HG03039 (cell line): Measurements from ENCODE around the gene AKT3.
"Not testable (repeated sequence)": the region's sequence is repeated elsewhere in the genome, so short reads cannot be mapped to it uniquely, and the experiment has no call there.

Experiments used
- ATAC-seq: cut with Tn5 transposase; IDR thresholded peaks from one replicate; pipeline ENCODE4 v1.9.1; 2021; ENCODE audit warnings: mild to moderate bottlenecking, moderate library complexity; ENCODE audit not compliant: unreplicated experiment

Gene AKT3

DNA sequence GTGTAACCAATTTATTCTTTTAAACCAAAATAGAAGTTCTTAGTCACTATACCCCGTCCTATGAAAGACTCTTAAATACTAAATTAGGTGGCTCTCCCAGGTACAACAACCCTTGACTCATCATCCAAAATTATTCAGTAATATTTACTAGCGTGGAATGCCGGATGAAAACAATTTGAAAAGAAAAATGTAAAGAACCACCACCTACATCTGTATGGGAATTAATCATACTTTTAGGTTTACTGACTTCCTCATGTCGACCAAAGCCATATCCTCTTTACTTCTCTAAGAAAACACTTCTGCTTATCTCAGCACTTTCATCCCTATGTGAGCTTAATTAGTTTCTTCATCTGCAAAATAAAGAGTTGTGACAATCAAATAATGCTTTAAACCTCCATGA is 139.6 kb downstream of the AKT3 start:
- no peak for ATAC-seq

DNA sequence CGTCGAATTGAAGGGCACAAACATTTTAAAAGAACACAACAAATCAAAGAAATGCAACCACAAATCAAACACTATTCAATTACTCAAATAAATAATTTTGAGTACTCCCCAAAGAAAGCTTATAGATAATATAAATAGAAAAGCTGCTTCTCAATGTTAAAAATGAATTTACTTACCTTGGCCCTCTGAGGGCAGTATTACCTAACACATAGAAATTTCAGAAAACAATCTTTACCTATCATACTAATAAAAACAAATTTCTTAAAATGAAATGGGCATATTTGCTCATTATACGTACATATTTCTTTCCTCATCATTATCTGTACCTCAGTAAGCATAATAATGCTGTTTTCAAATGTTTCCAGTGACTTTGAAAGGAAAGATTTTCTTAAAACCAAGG is 141.8 kb downstream of the AKT3 start:
- ATAC-seq: no peak

DNA sequence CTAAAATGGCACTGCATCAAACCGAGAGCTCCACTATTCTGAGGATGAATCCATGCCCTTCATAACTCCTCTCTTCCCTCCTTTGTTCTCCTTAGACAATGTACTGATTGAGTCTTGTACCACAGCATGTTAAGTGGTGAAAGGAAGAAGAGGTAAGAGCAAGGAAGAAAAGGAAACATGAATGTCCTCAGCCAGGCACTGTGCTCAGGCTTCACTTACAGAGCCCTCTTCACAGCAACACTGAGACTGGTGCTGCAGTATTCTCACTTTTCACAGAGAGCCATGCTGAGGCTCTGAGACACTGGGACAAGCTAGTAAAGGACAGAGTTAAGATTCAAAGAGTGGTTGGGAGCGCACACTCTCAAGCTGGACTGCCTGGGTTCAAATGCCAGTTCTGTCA is 143.5 kb downstream of the AKT3 start:
- ATAC-seq: no peak

DNA sequence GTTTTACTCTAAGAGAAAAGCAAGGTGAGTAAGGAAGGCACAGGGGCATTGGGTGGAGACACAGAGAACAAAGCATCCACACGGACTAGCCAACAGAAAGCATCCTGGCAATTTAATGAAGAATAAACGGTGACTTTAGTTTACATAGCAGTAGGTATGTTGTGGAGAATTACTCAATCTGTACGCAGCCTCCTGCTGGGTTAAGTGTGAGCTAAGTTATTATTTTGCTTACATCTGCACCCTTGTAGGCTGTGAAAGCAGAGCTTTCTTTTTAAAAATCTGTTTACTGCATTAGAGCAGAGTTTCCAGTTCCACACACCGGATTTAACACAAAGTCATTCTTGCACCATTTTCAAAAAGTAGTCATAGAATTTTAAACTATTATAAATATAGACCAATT is 144.5 kb downstream of the AKT3 start:
- ATAC-seq: no peak

DNA sequence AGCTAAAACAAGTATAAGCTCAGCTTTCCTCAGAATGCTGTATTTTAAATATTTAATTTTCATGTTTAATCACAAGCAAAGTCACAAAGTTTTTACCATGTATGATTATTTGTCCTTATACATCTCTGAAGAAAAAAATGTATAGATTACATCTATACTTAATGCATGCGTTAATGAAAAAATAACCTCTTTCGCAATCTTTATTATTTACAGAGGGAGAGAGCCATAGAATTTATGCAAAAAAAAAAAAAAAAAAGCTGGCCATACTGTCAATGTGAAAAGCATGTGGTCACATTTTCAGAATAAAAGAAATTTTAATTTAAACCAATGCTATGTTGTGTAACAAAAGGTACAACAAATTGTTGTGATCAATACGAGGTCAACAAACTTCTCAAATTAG is 148.2 kb downstream of the AKT3 start:
- no peak for ATAC-seq

DNA sequence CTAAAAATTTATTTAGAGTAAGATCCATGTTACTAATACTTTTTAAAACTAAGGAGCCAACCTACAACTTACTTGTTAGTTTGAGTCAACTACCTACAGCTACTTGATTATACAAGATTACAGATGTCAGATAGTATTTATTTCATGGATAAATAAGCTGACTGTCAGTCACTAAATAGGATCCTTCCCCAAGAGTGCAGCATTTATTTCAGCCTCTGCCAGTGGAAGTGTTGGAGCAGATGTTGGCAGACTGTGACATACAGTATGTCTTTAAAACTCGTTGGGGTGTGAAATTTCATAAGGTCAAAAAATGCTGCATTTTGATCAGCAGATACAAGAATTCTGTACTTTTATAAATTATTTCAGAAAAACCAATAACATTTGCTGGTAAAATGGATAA is 156.2 kb downstream of the AKT3 start:
- ATAC-seq: no peak

DNA sequence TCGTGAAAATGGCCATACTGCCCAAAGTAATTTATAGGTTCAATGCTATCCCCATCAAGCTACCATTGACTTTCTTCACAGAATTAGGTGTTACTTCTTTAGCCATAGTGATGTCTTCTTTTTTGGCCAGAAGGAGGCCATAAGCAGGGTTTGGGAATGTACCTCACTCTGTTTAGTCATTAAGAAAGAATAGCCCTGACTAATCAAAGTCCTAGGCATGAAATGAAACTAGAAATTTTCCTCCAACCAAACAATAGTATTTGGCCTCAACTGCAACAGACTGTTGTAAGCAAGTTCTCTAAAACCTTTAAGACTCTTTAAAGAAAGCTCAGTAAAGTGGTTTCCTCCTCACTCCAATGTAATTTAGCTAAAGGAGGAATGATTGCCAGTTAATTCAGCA is 163.9 kb downstream of the AKT3 start:
- ATAC-seq: no peak

DNA sequence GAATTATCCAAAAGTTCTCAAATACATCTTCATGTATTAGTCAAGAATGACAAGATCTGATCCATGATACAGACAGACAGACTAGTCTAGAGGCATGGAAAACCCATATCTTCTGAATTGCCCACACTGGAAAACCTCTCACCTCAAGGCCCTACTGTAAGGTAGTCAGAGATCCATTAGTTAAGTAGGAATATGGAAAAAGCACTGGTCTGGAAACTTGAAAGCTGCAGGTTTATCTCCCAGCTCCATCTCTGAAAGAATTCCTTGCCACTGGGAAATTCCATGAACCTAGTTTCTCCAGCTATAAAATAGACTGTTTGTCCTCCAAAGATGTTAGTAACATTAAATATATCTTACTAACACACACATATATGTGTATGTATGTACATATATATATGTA is 169.2 kb downstream of the AKT3 start:
- no peak for ATAC-seq

DNA sequence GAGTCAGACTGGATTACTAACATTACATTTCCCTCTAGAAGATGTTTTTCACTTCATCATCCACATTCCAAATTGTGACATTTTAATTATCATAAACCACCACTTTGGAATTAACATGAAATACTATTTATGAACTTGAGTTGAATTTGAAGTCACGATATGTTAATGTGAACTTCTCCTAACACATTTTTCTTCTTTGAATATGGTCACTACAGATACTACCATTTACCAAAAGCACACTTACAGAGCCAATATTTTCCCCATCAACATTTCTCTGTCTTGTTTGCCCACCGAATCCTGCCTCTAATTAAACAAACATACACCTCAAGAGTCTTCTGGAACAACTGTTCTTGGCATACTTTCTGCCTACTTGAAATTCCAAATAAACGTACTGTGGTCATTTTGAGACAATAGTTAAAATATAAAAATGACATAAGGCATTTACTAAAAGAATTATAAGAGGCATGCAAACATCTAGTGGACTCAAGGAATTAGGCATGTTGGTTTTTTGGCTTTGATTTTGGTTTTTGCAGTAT is 177.4 kb downstream of the AKT3 start:
- ATAC-seq: no peak

DNA sequence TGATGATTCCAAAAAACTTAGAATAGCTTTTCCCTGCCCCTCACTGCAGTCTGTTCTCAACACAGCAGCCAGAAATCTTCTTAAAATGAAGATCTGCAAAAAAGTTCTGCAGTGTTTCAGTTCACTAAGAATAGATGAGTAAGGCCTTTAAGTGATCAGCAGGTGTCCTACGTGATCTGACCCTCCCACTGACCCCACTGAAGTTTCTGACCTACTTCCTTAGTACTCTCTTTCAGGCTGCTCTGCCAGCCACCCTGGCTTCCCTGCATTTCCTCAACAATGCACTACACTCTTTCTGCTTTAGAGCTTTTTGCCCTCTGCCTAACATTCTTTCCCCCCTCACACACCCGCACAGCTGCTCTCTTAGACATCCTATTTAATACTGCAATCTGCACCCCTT is 182.5 kb downstream of the AKT3 start:
- no peak for ATAC-seq

DNA sequence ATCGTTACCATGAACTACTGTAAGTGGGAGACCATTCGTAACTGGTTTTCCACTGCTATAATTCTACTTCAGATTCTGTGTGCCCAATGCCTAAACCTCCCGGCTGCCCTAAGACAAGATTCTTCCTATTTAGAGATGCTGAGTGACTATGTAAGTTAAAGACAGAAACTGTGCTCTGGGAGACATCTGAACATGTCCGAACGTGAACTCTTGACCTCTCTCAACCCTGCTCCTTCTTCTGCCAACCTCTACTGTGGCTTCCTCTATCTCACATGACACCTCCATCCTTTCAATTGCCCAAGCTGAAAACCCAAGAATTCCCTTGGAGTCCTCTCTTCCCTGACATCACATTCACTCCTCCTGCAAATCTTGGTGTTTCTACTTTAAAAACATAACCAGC is 182.9 kb downstream of the AKT3 start:
- ATAC-seq: no peak

DNA sequence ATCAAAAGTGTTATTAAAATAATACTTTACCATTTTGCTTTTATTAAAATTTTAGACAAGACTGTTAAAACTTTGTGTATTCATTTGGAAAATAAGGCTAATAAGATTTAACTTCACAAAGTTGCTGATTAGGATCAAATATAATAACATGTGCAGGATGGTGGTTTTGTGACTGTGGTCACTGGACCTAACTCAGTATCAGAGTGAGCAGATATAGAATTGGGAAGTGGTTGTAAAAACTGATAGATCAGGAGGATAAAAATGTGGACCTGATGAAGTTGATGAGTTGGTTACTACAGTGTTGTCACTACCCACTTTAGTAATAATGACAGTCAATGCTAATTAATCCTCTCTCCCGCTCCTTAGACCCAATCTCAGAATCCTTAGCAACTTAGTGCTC is 186.4 kb downstream of the AKT3 start:
- no peak for ATAC-seq

DNA sequence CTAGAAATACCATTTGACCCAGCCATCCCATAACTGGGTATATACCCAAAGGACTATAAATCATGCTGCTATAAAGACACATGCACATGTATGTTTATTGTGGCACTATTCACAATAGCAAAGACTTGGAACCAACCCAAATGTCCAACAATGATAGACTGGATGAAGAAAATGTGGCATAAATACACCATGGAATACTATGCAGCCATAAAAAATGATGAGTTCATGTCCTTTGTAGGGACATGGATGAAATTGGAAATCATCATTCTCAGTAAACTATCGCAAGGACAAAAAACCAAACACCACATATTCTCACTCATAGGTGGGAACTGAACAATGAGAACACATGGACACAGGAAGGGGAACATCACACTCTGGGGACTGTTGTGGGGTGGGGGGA is 187.9 kb downstream of the AKT3 start:
- not testable (repeated sequence) for ATAC-seq

DNA sequence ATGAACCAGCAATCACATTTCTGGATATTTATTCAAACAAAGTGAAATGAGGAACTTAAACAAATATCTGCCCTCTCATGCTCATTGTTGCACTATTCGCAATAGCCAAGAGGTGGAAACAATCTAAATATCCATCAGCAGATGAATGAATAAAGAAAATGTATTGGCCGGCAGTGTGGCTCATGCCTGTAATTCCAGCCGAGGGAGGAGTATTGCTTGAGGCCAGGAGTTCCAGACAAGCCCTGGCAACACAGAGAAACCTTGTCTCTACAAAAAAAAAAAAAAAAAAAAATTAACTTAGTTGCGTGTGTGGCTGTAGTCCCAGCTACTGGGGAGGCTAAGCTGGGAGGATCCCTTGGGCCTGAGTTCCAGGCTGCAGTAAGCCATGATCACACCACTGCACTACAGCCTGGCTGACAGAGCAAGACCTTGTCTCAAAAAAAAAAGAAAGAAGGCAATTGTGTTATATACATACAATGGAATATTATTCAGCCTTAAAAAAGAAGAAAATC is 191.4 kb downstream of the AKT3 start:
- no peak for ATAC-seq

DNA sequence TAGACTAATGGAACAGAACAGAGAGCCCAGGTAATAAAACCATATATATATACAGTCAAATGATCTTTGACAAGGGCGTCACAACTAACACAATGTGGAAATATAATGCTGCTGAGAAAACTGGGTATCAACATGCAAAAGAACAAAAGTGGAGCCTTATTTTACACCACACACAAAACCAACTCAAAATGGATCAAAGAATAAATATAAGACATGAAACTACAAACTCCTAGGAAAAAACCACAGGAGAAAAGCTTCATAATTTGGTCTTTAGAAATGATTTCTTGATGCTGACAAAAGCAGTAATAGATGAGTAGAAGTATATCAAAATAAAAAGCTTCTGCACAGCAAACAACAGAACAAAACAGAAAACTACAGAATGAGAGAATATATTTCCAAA is 192.2 kb downstream of the AKT3 start:
- ATAC-seq: no peak

DNA sequence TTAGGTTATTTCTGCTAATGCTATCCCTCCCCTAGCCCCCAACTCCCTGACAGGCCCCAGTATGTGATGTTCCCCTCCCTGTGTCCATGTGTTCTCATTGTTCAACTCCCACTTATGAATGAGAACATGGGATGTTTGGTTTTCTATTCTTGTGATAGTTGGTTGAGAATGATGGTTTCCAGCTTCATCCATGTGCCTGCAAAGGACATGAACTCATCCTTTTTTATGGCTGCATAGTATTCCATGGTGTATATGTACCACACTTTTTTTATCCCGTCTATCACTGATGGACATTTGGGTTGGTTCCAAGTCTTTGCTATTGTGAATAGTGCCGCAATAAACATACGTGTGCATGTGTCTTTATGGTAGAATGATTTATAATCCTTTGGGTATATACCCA is 200.5 kb downstream of the AKT3 start:
- not testable (repeated sequence) for ATAC-seq

DNA sequence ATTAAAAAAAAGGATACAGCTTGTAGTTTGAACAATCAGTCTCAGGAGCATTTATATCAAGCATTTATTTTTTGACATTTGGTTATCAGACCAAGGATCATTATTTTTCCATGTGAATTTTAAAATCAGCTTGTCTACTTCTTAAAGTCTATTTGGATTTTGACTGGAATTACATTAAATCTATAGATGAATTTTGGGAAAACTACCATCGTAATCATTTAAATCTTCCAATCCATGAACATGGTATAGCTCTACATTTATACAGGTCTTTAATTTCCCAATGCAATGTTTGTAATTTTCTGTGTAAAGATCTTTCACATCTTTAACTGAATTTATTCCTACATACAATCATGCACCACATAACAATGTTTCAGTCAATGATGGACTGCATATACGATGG is 203.2 kb downstream of the AKT3 start:
- ATAC-seq: no peak

DNA sequence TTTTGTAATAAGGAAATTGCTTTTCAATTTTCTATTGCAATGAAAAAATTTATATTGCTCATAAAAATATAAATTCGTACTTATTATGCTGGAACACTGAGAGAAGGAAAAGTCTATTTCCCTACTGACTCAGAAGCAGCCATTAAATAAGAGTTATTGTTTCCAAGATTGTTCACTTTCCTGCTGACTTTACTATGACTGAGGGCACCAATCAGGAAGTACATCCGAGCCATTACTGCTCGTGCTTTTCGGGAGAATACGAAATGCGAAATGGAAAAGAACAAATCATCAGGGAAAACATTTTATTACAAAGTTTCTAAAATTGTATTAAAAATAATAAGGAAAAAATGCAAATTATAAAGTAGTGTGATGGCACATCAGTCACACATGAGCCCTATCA is 204.8 kb downstream of the AKT3 start:
- no peak for ATAC-seq

DNA sequence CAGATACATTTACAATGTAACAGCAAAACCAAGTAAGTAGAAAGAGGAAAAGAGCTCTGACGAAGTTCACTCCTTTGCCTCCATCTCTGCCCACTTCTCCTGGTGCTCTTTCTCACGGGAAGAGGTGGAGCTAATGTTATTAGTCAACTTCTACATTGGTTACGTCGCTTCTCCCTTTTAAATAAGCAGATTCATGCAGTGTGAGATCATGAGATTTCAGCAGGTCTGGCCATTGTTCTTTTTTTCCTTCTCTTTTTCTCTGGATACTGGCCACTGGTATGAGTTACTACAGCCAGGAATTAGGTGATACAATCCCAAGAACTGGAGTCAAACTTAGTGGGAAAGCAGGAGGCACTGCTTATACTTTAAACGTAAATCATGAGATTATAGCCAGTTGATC is 207.1 kb downstream of the AKT3 start:
- ATAC-seq: no peak

DNA sequence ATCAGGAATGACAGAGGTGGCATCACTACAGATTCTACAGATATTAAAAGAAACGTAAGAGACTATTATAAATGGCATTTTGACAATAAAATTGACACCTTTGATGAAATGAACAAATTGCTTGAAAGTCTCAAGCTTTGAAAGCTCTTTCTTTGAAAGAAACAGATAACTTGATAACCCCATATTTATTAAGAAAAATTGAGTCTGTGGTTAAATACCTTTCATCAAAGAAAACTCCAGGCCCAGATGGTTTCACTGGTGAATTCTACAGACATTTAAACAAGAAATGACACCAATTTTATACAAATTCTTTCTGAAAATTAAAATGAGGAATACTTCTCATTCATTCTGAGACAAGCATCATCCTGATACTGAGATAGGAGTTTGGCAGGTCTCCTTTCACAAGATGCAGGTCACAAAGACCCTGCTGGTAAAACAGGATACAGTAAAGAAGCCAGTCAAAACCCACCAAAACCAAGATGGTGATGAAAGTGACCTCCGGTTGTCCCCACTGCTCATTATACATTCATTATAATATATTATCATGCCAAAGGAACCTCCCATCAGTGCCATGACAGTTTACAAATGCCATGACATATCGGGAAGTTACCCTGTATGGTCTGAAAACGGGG is 210.9 kb downstream of the AKT3 start:
- no peak for ATAC-seq

DNA sequence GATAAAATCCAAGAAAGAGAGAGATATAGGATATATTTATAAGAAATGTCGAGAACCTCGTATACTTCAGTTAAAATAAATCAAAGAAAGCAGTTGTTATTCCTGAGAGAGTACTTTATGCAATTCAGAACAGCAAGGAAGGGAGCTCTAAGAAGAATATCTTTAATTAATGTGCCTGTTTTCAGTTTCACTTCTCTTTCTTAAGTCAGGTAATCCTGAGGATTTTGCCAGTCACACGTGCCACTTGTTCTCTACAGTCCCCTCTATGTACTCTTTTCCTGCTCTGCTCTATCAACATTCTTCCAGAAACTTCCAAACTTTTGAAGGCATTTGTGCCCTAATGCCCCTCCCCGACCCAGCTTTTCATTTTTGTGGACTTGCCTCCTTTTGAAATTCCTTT is 211.9 kb downstream of the AKT3 start:
- ATAC-seq: no peak

DNA sequence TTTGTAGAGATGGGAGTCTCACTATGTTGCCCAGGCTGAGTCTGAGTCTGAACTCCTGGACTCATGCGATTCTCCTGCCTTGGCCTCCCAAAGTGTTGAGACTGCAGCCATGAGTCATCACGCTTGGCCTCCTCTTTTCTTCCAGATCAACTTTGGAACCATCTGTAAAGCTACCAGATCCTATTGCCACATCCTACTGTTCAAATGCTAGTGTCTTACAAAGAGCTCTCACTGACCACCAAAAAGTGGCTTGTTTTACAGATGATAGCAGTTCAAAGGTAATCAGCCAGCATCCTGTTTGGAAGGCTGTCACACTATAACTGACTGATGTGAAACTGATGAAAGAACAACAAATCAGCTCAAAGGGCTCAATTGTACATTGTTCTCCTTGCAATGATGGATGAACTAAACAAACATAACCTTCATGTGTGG is 221.6 kb downstream of the AKT3 start:
- no peak for ATAC-seq

DNA sequence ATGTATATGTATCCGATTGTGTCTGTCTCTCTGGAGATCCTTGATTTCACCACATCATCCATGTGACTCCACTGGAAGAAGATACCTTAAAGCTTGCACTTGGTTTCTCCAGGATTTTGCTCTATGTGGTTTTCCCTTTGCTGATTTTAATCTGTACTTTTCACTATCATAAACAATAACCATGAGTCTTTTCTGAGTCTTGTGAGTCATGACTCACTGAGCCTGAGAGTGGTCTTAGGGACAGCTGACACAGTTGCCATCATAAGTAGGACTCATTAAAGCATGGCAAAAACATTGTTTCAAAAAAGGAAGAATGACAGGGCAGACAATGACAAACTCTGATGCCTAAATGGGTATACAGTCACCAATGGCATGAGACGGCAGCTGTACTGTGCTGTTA is 226.2 kb downstream of the AKT3 start:
- no peak for ATAC-seq
